Smooth muscle cell (in vitro differentiated cells): ENCODE results near the gene POLG2. TPM values are rescaled to one million over a fixed set of nuclear protein-coding genes. Genes with fewer than 3 reads are reported as not detected.

Source experiments
- DNase-seq: peaks from one replicate; lab custom pipeline; 2025; ENCODE audit not compliant: unreplicated experiment; lab: John Stamatoyannopoulos, UW
- H2AFZ ChIP-seq: fragments of 200-600 bp; sonication (generic); 2 replicates; pipeline ENCODE4 v1.6.0; 2016; ENCODE audit warnings: antibody characterized with exemption, low read depth, mild to moderate bottlenecking
- H3F3A ChIP-seq: fragments of 200-600 bp; sonication (generic); 2 replicates; pipeline ENCODE4 v1.6.0; 2017; ENCODE audit warnings: antibody characterized with exemption, low read depth
- H3K27ac ChIP-seq: fragments of 200-600 bp; sonication (generic); 2 replicates; pipeline ENCODE4 v1.5.1; 2016; ENCODE audit warnings: low read depth, mild to moderate bottlenecking
- H3K27me3 ChIP-seq: fragments of 200-600 bp; sonication (generic); 2 replicates; pipeline ENCODE4 v1.6.1; 2016; ENCODE audit warnings: low read depth, mild to moderate bottlenecking
- H3K36me3 ChIP-seq: fragments of 200-600 bp; sonication (generic); 2 replicates; pipeline ENCODE4 v1.5.1; 2016; ENCODE audit warnings: low read depth
- H3K4me1 ChIP-seq: fragments of 200-600 bp; sonication (generic); 2 replicates; pipeline ENCODE4 v1.5.1; 2016; ENCODE audit warnings: low read depth
- H3K4me2 ChIP-seq: fragments of 200-600 bp; sonication (generic); 2 replicates; pipeline ENCODE4 v1.6.0; 2016; ENCODE audit warnings: mild to moderate bottlenecking
- H3K4me3 ChIP-seq: fragments of 200-600 bp; sonication (generic); 2 replicates; pipeline ENCODE4 v1.5.1; 2016; ENCODE audit warnings: mild to moderate bottlenecking
- H3K79me2 ChIP-seq: fragments of 200-600 bp; sonication (generic); 2 replicates; pipeline ENCODE4 v1.6.0; 2016; ENCODE audit warnings: low read depth, mild to moderate bottlenecking
- H3K9ac ChIP-seq: fragments of 200-600 bp; sonication (generic); 2 replicates; pipeline ENCODE4 v1.6.0; 2016; ENCODE audit warnings: low read depth
- H3K9me3 ChIP-seq: fragments of 200-600 bp; sonication (generic); replicated peaks from 2 replicates; pipeline ENCODE4 v1.5.1; 2016; ENCODE audit warnings: low read depth
- H4K20me1 ChIP-seq: fragments of 200-600 bp; sonication (generic); 2 replicates; pipeline ENCODE4 v1.6.0; 2016; ENCODE audit warnings: low read depth
- WGBS: methylation state at CpG from one replicate; pipeline ENCODE4 v1.1.7; 2016; ENCODE audit warnings: low lambda C conversion rate; 5-methylcytosine and 5-hydroxymethylcytosine counted together
- polyA plus RNA-seq: library from polyadenylated mRNA; unstranded; fragments of >200 nt; fragmentation: Nextera tagmentation; extraction: Ambion mirVana; gene quantifications from 2 replicates; pipeline ENCODE4 v1.2.1, GENCODE V29; 2016
- total RNA-seq: library from RNA; depleted of rRNA; stranded (reverse); fragments of >200 nt; gene quantifications from 2 replicates; pipeline ENCODE4 v1.2.3, GENCODE V29; 2014
- TF ChIP-seq, protein P1 (sequence below): fragments of 200-600 bp; sonication (generic); IDR thresholded peaks from 2 replicates; pipeline ENCODE4 v1.5.1; 2017; ENCODE audit warnings: borderline replicate concordance, mild to moderate bottlenecking, antibody characterized with exemption; ENCODE audit not compliant: insufficient read depth, poor library complexity, severe bottlenecking

Gene POLG2
- total and polyA plus RNA-seq, 2 experiments from 2014 or later, result 8.0 to 22.6 TPM

DNA sequence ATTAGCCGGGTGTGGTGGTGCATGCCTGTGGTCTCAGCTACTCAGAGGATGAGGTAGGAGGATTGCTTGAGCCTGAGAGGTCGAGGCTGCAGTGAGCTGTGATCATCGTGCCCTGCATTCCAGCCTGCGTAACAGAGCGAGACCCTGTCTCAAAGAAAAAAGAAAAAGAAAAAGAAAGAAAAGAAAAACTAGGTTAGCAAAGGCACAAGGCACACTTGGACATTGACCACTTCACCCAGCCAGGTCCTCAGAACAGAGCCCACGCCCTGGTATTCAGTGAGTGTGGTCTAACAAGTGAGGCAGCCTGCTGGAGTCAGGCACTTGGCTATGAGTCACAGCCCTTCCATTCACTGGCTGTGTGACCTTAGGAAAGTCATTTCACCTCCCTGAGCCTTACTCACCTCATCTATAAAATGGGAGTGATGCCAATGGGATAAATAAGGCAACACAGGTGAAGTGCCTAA lies 37.5 kb downstream of the POLG2 start:
- H3K27me3 ChIP-seq, result no peaks in the 10 kb centered on the region
- H3K9ac ChIP-seq, result no peak overlapping the region
- H3K4me2 ChIP-seq, result no peak overlapping the region
- no peaks in the 10 kb centered on the region for H3F3A ChIP-seq
- no peaks in the 10 kb centered on the region for H3K36me3 ChIP-seq
- TF ChIP-seq, protein P1, sequence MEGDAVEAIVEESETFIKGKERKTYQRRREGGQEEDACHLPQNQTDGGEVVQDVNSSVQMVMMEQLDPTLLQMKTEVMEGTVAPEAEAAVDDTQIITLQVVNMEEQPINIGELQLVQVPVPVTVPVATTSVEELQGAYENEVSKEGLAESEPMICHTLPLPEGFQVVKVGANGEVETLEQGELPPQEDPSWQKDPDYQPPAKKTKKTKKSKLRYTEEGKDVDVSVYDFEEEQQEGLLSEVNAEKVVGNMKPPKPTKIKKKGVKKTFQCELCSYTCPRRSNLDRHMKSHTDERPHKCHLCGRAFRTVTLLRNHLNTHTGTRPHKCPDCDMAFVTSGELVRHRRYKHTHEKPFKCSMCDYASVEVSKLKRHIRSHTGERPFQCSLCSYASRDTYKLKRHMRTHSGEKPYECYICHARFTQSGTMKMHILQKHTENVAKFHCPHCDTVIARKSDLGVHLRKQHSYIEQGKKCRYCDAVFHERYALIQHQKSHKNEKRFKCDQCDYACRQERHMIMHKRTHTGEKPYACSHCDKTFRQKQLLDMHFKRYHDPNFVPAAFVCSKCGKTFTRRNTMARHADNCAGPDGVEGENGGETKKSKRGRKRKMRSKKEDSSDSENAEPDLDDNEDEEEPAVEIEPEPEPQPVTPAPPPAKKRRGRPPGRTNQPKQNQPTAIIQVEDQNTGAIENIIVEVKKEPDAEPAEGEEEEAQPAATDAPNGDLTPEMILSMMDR, result no peak
- no peaks in the 10 kb centered on the region for H3K79me2 ChIP-seq
- no peaks in the 10 kb centered on the region for H4K20me1 ChIP-seq
- H3K9me3 ChIP-seq, result no peaks in the 10 kb centered on the region
- no peak overlapping the region for H2AFZ ChIP-seq
- DNase-seq, result no peak
- 37% methylated on average over 6 of the region's 6 CpGs for WGBS
- no peak overlapping the region for H3K27ac ChIP-seq
- H3K4me3 ChIP-seq, result no peak overlapping the region
- no peaks in the 10 kb centered on the region for H3K4me1 ChIP-seq

DNA sequence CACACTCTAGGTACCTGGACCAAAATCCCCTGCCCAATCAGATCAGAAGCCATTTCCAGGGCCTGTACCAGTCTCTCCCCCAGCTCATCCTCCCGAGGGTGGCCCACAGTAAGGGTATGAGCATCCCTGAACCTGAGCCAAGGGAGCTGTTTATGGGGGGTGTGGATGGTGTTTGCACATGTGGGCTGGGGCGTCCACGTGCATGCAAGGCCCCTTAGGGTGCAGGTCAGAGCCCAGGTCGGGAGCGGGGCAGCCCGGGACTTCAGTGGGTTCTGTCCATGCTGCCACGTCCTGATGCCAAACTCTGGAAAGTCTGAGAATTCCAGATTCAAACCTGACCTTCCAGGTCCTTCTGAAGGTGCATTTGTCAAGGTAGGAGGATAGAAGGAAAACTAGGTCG lies 38.1 kb downstream of the POLG2 start:
- Histone ChIP-seq H3K27me3 (no peaks in the 10 kb centered on the region), H3K36me3 (no peaks in the 10 kb centered on the region), H4K20me1 (no peaks in the 10 kb centered on the region), H3F3A (no peaks in the 10 kb centered on the region), H3K4me3 (no peak overlapping the region), H3K9me3 (no peaks in the 10 kb centered on the region), H2AFZ (no peak overlapping the region), H3K27ac (no peak overlapping the region), H3K4me1 (no peaks in the 10 kb centered on the region), H3K79me2 (no peaks in the 10 kb centered on the region), H3K9ac (no peak overlapping the region), H3K4me2 (no peak overlapping the region)
- no peak for DNase-seq
- TF ChIP-seq, protein P1, result no peak
- 89% methylated on average over 8 of the region's 8 CpGs for WGBS

- TF ChIP-seq, protein P1, result no peak
- no peaks in the 10 kb centered on the region for H3K4me1 ChIP-seq
- H3K9me3 ChIP-seq, result no peaks in the 10 kb centered on the region
- no peak overlapping the region for H2AFZ ChIP-seq
- no peak overlapping the region for H3K4me3 ChIP-seq
- H3K27ac ChIP-seq, result no peak overlapping the region
- no peak overlapping the region for H3K4me2 ChIP-seq
- no peak for DNase-seq
- 84% methylated on average over 7 of the region's 7 CpGs for WGBS
- no peaks in the 10 kb centered on the region for H3F3A ChIP-seq
- no peaks in the 10 kb centered on the region for H4K20me1 ChIP-seq
- no peaks in the 10 kb centered on the region for H3K36me3 ChIP-seq
- no peak overlapping the region for H3K9ac ChIP-seq
- H3K79me2 ChIP-seq, result no peaks in the 10 kb centered on the region
- H3K27me3 ChIP-seq, result no peaks in the 10 kb centered on the region
Measured at GRCh38 chr17:64457156-64457555, 39.7 kb downstream of the POLG2 start.

DNA sequence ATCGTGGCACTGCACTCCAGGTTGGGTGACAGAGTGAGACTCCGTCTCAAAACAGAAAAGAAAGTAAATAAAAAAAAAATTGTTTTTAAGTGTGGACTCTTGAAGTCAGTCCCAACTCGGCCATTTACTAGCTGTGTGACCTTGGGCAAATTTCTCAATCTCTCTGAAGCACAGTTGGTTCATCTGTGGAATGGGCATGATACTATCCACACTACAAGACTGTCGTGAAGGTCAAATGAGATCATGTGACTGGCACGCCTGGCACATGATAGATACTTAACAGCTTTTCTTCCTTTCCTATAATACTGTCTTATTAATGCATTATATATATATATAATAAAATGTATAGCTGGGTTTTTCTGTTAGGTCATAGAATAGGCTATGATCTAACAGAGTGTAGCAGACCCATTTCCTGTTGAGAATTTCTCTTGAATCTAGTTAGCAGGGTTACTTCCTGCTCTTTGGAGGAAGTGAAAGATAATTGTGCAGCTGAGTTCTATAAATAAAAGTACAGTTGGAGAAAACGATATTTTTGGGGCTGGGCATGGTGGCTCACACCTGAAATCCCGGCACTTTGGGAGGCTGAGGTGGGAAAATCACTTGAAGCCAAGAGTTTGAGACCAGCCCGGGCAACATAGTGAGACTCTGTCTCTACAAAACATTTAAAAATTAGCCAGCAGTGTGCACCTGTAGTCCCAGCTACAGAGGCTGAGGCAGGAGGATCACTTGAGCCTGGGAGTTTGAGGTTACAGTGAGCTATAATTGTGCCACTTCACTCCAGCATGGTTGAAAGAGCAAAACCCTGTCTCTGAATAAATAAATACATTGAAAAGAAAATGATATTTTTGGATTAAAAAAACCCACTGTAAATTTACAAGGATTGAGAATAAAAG lies 40.6 kb downstream of the POLG2 start:
- DNase-seq, result no peak
- 88% methylated on average over 8 of the region's 8 CpGs for WGBS
- H3K4me3 ChIP-seq, result no peak overlapping the region
- no peaks in the 10 kb centered on the region for H3F3A ChIP-seq
- H2AFZ ChIP-seq, result no peak overlapping the region
- TF ChIP-seq, protein P1, result no peak
- no peaks in the 10 kb centered on the region for H3K27me3 ChIP-seq
- H4K20me1 ChIP-seq, result no peaks in the 10 kb centered on the region
- no peak overlapping the region for H3K27ac ChIP-seq
- H3K4me1 ChIP-seq, result no peaks in the 10 kb centered on the region
- H3K79me2 ChIP-seq, result no peaks in the 10 kb centered on the region
- H3K36me3 ChIP-seq, result no peaks in the 10 kb centered on the region
- H3K4me2 ChIP-seq, result no peak overlapping the region
- no peak overlapping the region for H3K9ac ChIP-seq
- no peaks in the 10 kb centered on the region for H3K9me3 ChIP-seq
